Upper lobe of right lung (tissue), 1 donor: ENCODE results near the gene SRP9. TPM values are rescaled to one million over a fixed set of nuclear protein-coding genes. Genes with fewer than 3 reads are reported as not detected.
A peak's percentile ranks its signal among the peaks of the same experiment; 100 is the strongest.
"Not testable (repeated sequence)": the region's sequence is repeated elsewhere in the genome, so short reads cannot be mapped to it uniquely, and the experiment has no call there.

Experiments
- ATAC-seq: fragments of 200-7000 bp; cut with Tn5 transposase; one replicate; pipeline ENCODE4 v1.9.1; 2020; ENCODE audit warnings: mild to moderate bottlenecking, moderate library complexity
- DNase-seq: peaks from one replicate; pipeline ENCODE4 v3.0.0-alpha.2; 2020
- H3K27ac ChIP-seq: fragments of 200-600 bp; one replicate; pipeline ENCODE4 v1.8.0; 2022
- H3K27me3 ChIP-seq: fragments of 200-600 bp; one replicate; pipeline ENCODE4 v1.8.0; 2022; ENCODE audit warnings: mild to moderate bottlenecking
- H3K36me3 ChIP-seq: fragments of 200-600 bp; one replicate; pipeline ENCODE4 v1.8.0; 2022
- H3K4me1 ChIP-seq: fragments of 200-600 bp; one replicate; pipeline ENCODE4 v1.8.0; 2022
- H3K4me3 ChIP-seq: fragments of 200-600 bp; one replicate; pipeline ENCODE4 v1.8.0; 2022; ENCODE audit warnings: mild to moderate bottlenecking
- H3K9me3 ChIP-seq: fragments of 200-600 bp; one replicate; pipeline ENCODE4 v1.8.0; 2022
- CTCF ChIP-seq: fragments of 200-600 bp; IDR thresholded peaks from one replicate; pipeline ENCODE4 v1.8.0; 2022; ENCODE audit warnings: antibody characterized with exemption
- intact Hi-C: fragments of 100-400 bp; cut with DNase I; formaldehyde crosslinking; loops from one replicate; pipeline ENCODE4 v1.11.0; 2022
- total RNA-seq: library from RNA; stranded (reverse); fragmentation: NEBNext Ultra II Directional; extraction: Animal tissue kit (Norgen Biotek cat#: 25700); gene quantifications from one replicate; pipeline ENCODE4 v1.2.1, GENCODE V29; 2021
- donor health status: DM: no; HTN: yes; CAD: no; lungs with severe emphysema.

SRP9 gene
- total RNA-seq, 1 donor from 2014 or later, result 157 TPM

- no peaks in the 10 kb centered on the region for H3K27me3 ChIP-seq
- H3K36me3 ChIP-seq, result peaks cover 36% of the 10 kb centered on the region
- intact Hi-C loops, result no loop called here
- ATAC-seq, result no peak
- no peaks in the 10 kb centered on the region for H3K9me3 ChIP-seq
- TF ChIP-seq CTCF, result no peak
- H3K4me3 ChIP-seq, result no peak overlapping the region
- peaks cover 29% of the 10 kb centered on the region for H3K4me1 ChIP-seq
- no peak overlapping the region for H3K27ac ChIP-seq
- DNase-seq, result no peak
Measured at GRCh38 chr1:225827076-225827475, 49.5 kb downstream of the SRP9 start.

- no peak overlapping the region for H3K27ac ChIP-seq
- DNase-seq (no peak), ATAC-seq (no peak)
- H3K36me3 ChIP-seq, result peaks cover 51% of the 10 kb centered on the region
- peaks cover 29% of the 10 kb centered on the region for H3K4me1 ChIP-seq
- H3K4me3 ChIP-seq, result no peak overlapping the region
- intact Hi-C loops, result no loop called here
- TF ChIP-seq CTCF, result no peak
- H3K9me3 ChIP-seq, result no peaks in the 10 kb centered on the region
- no peaks in the 10 kb centered on the region for H3K27me3 ChIP-seq
Measured at GRCh38 chr1:225828706-225829345, 51.2 kb downstream of the SRP9 start.

- no peak for TF ChIP-seq CTCF
- Histone ChIP-seq H3K4me3 (no peak overlapping the region), H3K36me3 (peaks cover 59% of the 10 kb centered on the region), H3K4me1 (peaks cover 25% of the 10 kb centered on the region), H3K9me3 (no peaks in the 10 kb centered on the region), H3K27ac (no peak overlapping the region), H3K27me3 (no peaks in the 10 kb centered on the region)
- DNase-seq (no peak), ATAC-seq (no peak)
- intact Hi-C loops, result no loop called here
Measured at GRCh38 chr1:225830841-225831240, 53.2 kb downstream of the SRP9 start.

- intact Hi-C loops, result no loop called here
- no peaks in the 10 kb centered on the region for H3K27me3 ChIP-seq
- DNase-seq (no peak), ATAC-seq (peak; percentile 43)
- TF ChIP-seq CTCF, result no peak
- H3K4me1 ChIP-seq, result peaks cover 12% of the 10 kb centered on the region
- H3K4me3 ChIP-seq, result no peak overlapping the region
- peak overlapping the region; percentile 32 for H3K27ac ChIP-seq
- H3K36me3 ChIP-seq, result peaks cover 76% of the 10 kb centered on the region
- H3K9me3 ChIP-seq, result no peaks in the 10 kb centered on the region
Measured at GRCh38 chr1:225834417-225835329, 57.0 kb downstream of the SRP9 start.

GRCh38 chr1:225835856-225836255 is 58.2 kb downstream of the SRP9 start:
- no peak overlapping the region for H3K4me3 ChIP-seq
- TF ChIP-seq CTCF, result no peak
- peaks cover 12% of the 10 kb centered on the region for H3K4me1 ChIP-seq
- intact Hi-C loops, result no loop called here
- DNase-seq (peak; percentile 77), ATAC-seq (no peak)
- H3K9me3 ChIP-seq, result no peaks in the 10 kb centered on the region
- no peaks in the 10 kb centered on the region for H3K27me3 ChIP-seq
- H3K36me3 ChIP-seq, result peaks cover 76% of the 10 kb centered on the region
- H3K27ac ChIP-seq, result peak overlapping the region; percentile 15

- intact Hi-C loops, DNase-seq, ATAC-seq, H3K27me3 ChIP-seq, H3K4me3 ChIP-seq, H3K9me3 ChIP-seq, H3K27ac ChIP-seq: not testable (repeated sequence)
- H3K36me3 ChIP-seq, result peaks cover 73% of the 10 kb centered on the region
- H3K4me1 ChIP-seq, result peaks cover 12% of the 10 kb centered on the region
Measured at GRCh38 chr1:225836296-225836695, 58.7 kb downstream of the SRP9 start.
